Esophagus muscularis mucosa (tissue), 4 donors: ENCODE measurements around the gene FTO.

Experiments used
- CTCF ChIP-seq, 3 experiments: fragments of 200-600 bp in 2 of 3; fragments of 450-650 bp in 1 of 3; sonication (generic) in 2 of 3; IDR thresholded peaks; one replicate each; pipeline ENCODE4 v1.5.1; 2017 to 2019; ENCODE audit warnings: antibody characterized with exemption in 3 of 3, mild to moderate bottlenecking in 2 of 3, moderate library complexity in 1 of 3
- EP300 ChIP-seq: sonication (generic); formaldehyde crosslinking; IDR thresholded peaks from one replicate; pipeline ENCODE4 v1.6.1; 2017; ENCODE audit warnings: antibody characterized with exemption
- POLR2AphosphoS5 ChIP-seq, 2 donors: sonication (generic); formaldehyde crosslinking; IDR thresholded peaks; one replicate each; pipeline ENCODE4 v1.6.1; 2017; ENCODE audit warnings: antibody characterized with exemption in 2 of 2

GRCh38 chr16:53944025-53944424, 240.1 kb downstream of the FTO start:
- TF ChIP-seq CTCF (IDR thresholded peaks at IDR 0.05) (no peak), POLR2AphosphoS5 (IDR thresholded peaks at IDR 0.05) (no peak), EP300 (no peak)
